HEK293T (cell line): ENCODE data around the gene MAB21L1.

ENCODE experiments used
- CTCF ChIA-PET: fragments of 350-600 bp; formaldehyde crosslinking; extraction: SDS; loops from one replicate; lab custom pipeline; 2021; ENCODE audit warnings: antibody characterized with exemption, inconsistent platforms; lab: Yijun Ruan, JAX
- POLR2A ChIA-PET: fragments of 350-600 bp; formaldehyde crosslinking; extraction: SDS; loops from one replicate; lab custom pipeline; 2020; ENCODE audit warnings: antibody characterized with exemption, inconsistent platforms; lab: Yijun Ruan, JAX
- DNase-seq: peaks from one replicate; pipeline ENCODE4 v3.0.0; 2012; ENCODE audit warnings: mixed read lengths; ENCODE audit errors: extremely low spot score
- ARNT ChIP-seq: fragments of 450-650 bp; IDR thresholded peaks from 2 replicates; pipeline ENCODE4 v1.6.1; 2017; ENCODE audit warnings: mild to moderate bottlenecking
- BHLHE40 ChIP-seq: fragments of 450-650 bp; IDR thresholded peaks from 2 replicates; pipeline ENCODE4 v1.6.1; 2016; ENCODE audit warnings: mild to moderate bottlenecking, moderate library complexity, borderline replicate concordance
- CTBP1 ChIP-seq: fragments of 450-650 bp; IDR thresholded peaks from 2 replicates; pipeline ENCODE4 v1.6.1; 2016; ENCODE audit warnings: borderline replicate concordance
- ELF4 ChIP-seq: fragments of 450-650 bp; IDR thresholded peaks from 2 replicates; pipeline ENCODE4 v1.6.1; 2017; ENCODE audit warnings: antibody characterized with exemption
- FOXA1 ChIP-seq: fragments of 450-650 bp; IDR thresholded peaks from 2 replicates; pipeline ENCODE4 v1.6.1; 2016; ENCODE audit warnings: mild to moderate bottlenecking
- FOXK2 ChIP-seq: fragments of 450-650 bp; IDR thresholded peaks from 2 replicates; pipeline ENCODE4 v1.6.1; 2016; ENCODE audit warnings: mild to moderate bottlenecking
- FOXM1 ChIP-seq: fragments of 450-650 bp; IDR thresholded peaks from 2 replicates; pipeline ENCODE4 v1.6.1; 2017; ENCODE audit warnings: mild to moderate bottlenecking, borderline replicate concordance
- HDGF ChIP-seq: fragments of 450-650 bp; IDR thresholded peaks from 2 replicates; pipeline ENCODE4 v1.6.1; 2017; ENCODE audit warnings: antibody characterized with exemption, borderline replicate concordance
- L3MBTL2 ChIP-seq: fragments of 450-650 bp; conservative IDR thresholded peaks from 2 replicates; pipeline ENCODE4 v1.6.1; 2016; ENCODE audit warnings: mild to moderate bottlenecking
- LEF1 ChIP-seq: fragments of 450-650 bp; IDR thresholded peaks from 2 replicates; pipeline ENCODE4 v1.6.1; 2017; ENCODE audit warnings: mild to moderate bottlenecking, borderline replicate concordance
- NFRKB ChIP-seq: fragments of 450-650 bp; IDR thresholded peaks from 2 replicates; pipeline ENCODE4 v1.6.1; 2016; ENCODE audit warnings: mild to moderate bottlenecking, moderate library complexity
- PKNOX1 ChIP-seq: fragments of 450-650 bp; IDR thresholded peaks from 2 replicates; pipeline ENCODE4 v1.6.1; 2016
- SP1 ChIP-seq: fragments of 450-650 bp; IDR thresholded peaks from 2 replicates; pipeline ENCODE4 v1.6.1; 2017
- SUZ12 ChIP-seq: fragments of 450-650 bp; IDR thresholded peaks from 2 replicates; pipeline ENCODE4 v1.6.1; 2016; ENCODE audit warnings: mild to moderate bottlenecking
- ZNF384 ChIP-seq: fragments of 450-650 bp; IDR thresholded peaks from 2 replicates; pipeline ENCODE4 v1.6.1; 2016

Gene MAB21L1

DNA sequence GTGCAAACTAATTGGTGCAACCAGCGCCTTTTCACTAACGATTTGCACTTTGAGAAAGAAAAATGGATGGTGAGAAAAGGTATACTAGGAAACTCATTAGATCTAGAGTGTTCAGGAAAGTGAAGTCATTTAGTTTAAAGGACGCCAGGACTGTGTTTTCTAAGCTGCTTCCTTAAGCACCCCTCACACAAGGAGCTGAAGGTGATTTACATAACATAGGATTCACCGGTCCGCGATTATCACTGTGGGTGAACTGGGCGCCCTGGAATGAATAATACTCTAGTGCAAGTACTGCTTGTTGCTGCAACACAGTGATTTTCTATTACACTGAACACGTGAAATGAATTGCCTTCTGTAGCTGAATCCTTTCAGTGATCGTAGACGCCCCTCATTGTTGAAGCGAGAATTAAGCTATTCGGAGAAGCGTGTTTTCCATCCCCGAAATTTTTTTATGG, 2.6 kb upstream of the MAB21L1 start:
- POLR2A ChIA-PET = no interaction called here

DNA sequence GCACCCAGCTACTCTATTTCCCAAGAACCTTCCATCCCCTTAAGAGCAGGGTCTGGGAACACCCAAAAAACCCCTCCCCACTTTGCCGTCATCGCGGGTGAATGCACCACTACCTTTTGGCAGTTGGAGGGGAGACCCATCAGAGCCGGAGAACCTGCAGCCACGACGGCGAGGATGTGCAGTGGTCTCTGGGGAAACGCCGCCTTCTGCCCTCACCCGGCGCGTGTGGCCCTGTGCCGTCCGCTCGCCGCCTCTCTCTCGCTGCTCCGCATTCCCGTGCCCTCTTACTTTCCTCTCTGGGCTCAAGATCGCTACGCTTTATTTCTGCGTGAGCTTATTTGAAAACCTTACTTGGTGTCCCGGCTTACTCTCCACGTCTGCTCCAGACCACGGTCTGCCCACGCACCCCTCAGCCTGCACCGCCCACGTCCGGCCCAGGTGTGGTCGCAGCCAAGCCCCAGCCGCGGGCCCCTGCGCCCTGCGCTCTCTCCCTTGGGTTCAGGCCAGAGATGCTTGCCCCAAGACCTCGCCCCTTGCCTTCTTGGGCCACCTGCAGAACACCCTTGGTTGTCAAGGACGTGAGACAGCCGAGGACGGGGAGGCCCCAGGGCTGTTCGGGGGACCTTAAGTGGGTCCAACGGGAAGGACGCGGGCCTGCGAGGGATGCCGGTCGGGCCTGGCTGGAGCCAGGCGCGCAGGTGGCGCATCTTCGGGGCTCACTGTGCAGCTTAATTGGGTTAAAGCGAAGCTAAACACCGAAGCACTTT, 2.0 kb upstream of the MAB21L1 start:
- ChIA-PET POLR2A (no interaction called here), CTCF (no interaction called here)
- no peak for DNase-seq
- TF ChIP-seq FOXA1 (no peak), BHLHE40 (no peak), ARNT (no peak), L3MBTL2 (no peak)

More for the DNA sequence above, 2.6 kb upstream of the MAB21L1 start:
- CTCF ChIA-PET = no interaction called here
- no peak for DNase-seq
- TF ChIP-seq ARNT (no peak), PKNOX1 (no peak), NFRKB (no peak), HDGF (no peak), BHLHE40 (no peak), ELF4 (no peak), SUZ12 (no peak), FOXK2 (no peak), ZNF384 (no peak), FOXA1 (no peak), L3MBTL2 (no peak), LEF1 (no peak), CTBP1 (no peak), FOXM1 (no peak), SP1 (no peak)

- DNase-seq = no peak
- POLR2A ChIA-PET = no interaction called here
- TF ChIP-seq SUZ12 (no peak), NFRKB (no peak), HDGF (no peak), ELF4 (no peak), FOXK2 (no peak), PKNOX1 (no peak)
- CTCF ChIA-PET = no interaction called here
Measured at GRCh38 chr13:35477386-35477946, 977 bp upstream of the MAB21L1 start.

DNA sequence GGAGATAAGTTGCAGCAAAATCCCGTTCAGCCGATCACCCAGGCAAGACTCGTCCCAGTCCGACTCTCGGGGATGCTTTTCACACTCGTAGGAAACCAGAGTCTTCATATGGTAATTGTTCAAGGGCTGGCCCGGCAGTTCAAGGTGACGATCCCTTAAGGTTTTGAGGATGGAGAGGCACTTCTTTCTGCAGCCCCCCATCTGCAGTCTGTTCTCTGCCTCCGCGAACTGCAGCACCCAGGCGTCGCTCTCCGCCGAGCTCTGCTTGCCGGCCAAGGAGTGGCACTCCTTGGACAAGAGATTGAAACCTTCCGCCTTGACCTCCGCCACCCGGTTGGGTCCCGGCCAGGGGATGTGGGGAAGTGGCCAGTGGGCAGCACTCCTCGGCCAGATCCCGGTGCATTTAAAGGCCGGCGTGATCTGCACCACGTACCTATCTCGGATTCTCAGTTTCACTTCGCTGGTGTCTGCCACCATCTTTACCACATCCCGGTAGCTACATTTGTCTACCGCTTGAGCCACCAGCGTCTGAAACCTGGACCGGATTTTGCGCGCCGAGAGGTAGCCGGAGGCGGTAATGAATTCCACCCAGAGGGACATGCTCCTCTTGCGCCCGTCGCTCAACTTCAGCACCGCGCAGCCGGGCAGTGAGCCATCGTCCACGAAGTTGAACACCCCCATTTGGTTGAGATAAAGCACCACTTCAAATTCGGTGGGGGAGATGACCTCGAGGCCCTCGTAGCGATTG, 1.1 kb downstream of the MAB21L1 start:
- TF ChIP-seq FOXA1 = no peak
- TF ChIP-seq ZNF384 = no peak
- TF ChIP-seq L3MBTL2 = peak; percentile 38
- TF ChIP-seq PKNOX1 = peak; percentile 39; the same call in 1 of the 2 replicates
- TF ChIP-seq LEF1 = no peak
- ChIA-PET CTCF (interaction anchor here (0.6 to 1.5 kb wide), 2 partner anchors 12 to 213 kb away, joined by 3 to 4 read pairs; no protein-coding TSS in a partner anchor), POLR2A (interaction anchor here (0.8 kb wide), 1 partner anchor 148 kb away, joined by 3 read pairs; no protein-coding TSS in a partner anchor)
- peak; percentile 41 for DNase-seq

- TF ChIP-seq ARNT = no peak
- TF ChIP-seq PKNOX1 = no peak
- no peak for TF ChIP-seq NFRKB
- no peak for TF ChIP-seq SP1
- TF ChIP-seq BHLHE40 = no peak
- no peak for TF ChIP-seq HDGF
- no peak for TF ChIP-seq FOXM1
- TF ChIP-seq L3MBTL2 = no peak
- no peak for TF ChIP-seq FOXK2
- no peak for TF ChIP-seq LEF1
- TF ChIP-seq CTBP1 = no peak
- TF ChIP-seq ZNF384 = no peak
- CTCF ChIA-PET = no interaction called here
- DNase-seq = peak; percentile 15
- POLR2A ChIA-PET = interaction anchor here (0.8 kb wide), 1 partner anchor 148 kb away, joined by 3 read pairs; no protein-coding TSS in a partner anchor
Measured at GRCh38 chr13:35474496-35475211, 1.8 kb downstream of the MAB21L1 start.
